Measurements from ENCODE around the gene PAX7. TPM values are rescaled to one million over a fixed set of nuclear protein-coding genes. Genes with fewer than 3 reads are reported as not detected.

PAX7 gene
- total RNA-seq, 2 donors from 2014 or later: not detected

DNA sequence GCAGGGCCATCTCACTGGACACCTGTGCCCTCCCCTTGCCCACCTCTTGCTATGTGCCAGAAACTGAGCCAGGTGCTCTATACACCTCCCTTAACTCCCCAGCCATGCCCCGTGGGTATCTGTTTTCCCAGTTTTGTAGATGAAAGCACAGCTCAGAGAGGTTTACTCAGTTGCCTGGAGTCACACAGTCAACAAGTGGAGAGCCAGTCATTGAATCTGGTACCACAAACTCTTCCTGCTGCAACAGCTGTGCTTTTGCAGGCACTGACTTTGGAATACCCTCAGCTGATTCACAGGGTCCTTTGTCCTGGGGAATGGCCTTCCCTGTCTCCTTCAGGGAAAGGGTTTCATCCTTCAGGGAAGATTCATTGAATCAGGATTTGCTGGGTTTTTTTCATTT is 22.1 kb downstream of the PAX7 start:
- ATAC-seq (no peak), DNase-seq (no peak)
- intact Hi-C loops (cut with DNase I, micrococcal nuclease): no loop called here

DNA sequence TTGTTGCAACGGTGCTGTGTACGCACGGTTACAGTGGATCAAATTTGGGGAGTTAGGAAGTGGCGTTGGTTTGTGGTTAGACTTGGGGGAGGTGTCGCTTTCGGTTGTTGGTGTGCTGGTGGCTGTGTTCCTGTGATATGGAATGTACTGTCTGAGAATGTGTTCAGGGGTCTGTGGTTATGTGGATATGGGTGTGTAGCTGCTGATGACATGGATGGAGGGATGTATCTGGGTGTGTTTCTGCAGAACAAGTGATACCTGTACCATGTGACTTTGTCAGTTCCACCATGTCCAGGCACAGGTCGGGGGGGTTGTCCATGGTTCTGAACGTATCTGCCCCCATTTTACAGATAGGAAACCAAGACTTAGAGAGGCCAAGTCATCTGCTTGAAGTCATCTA is 22.7 kb downstream of the PAX7 start:
- intact Hi-C loops (cut with DNase I, micrococcal nuclease): no loop called here

DNA sequence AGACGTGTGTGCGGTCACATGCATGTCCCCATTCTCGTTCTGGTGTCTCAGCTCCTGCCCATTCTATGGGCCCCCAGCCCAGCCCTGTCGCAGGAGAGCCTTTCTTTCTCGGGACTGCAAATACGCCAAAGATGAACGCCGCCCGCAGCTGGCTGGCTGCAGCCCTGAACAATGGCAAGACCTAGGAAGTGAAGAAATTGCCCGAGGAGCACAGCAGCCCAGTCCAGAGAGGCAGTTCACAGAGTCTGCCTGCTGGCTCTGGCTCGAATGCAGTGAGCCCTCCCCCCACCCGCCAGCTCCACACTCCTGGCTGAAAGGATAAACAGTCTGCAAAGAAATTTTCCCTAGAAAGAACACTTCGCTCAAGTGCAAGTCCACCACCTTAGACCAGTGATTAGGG is 23.3 kb downstream of the PAX7 start:
- intact Hi-C loops (cut with DNase I, micrococcal nuclease): no loop called here
- ATAC-seq (no peak), DNase-seq (no peak)

More for the DNA sequence above, 22.7 kb downstream of the PAX7 start:
- DNase-seq (no peak), ATAC-seq (no peak)

DNA sequence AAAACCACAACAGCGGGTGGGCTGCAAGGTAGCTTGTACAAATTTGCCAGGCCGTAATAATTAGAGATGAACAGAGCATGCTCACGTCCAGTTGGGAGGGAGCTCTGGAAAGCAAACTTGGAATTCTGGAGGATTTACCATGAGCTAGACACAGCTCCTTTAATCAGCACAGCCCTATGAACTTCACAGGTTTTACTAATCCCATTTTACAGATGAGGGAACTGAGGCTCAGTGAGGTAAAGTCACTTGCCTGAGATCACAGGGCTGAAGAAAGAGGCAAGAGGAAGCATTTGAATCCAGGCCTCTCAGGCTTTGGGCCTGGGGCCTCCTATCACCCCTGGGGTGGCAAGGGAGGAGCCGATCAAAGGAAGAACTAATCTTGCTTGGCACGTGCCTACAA is 24.0 kb downstream of the PAX7 start:
- ATAC-seq: no peak
- intact Hi-C loops (cut with DNase I, micrococcal nuclease): no loop called here
- DNase-seq: no peak

DNA sequence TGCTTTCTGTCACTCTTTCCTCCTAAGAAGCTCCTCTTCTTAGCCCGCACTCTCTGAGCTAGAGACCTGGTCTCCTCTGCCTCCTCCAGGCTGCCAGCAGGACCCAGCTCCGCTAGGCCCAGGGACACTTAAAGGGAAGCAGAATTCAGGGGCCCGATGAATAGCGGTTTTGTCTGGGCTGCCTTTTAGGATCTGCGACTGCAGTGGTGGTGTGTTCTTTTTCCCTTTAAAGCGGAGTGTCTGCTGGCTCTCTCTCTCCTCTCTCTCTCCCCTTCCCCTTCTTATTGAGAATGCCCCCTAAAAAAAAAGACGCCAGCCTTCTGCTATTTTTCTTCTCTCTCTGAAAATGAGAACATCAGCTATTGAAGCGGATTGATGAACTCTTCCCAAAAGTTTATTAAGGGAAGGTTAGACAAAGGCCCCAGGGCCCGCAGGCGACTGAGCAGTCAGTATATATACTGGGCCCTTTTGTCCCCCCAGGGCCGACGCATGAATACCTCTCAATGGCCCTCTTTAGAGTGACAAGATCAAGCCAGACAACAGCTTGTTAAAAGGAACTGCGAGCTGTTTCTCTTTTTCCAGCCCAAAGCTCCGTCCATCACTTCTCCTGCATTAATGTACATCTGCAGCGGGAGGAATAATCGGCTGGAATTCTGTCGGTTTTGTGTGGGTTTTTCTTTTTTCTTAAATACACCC is 27.0 kb downstream of the PAX7 start:
- ATAC-seq: no peak
- DNase-seq: no peak
- intact Hi-C loops (cut with DNase I, micrococcal nuclease): no loop called here

DNA sequence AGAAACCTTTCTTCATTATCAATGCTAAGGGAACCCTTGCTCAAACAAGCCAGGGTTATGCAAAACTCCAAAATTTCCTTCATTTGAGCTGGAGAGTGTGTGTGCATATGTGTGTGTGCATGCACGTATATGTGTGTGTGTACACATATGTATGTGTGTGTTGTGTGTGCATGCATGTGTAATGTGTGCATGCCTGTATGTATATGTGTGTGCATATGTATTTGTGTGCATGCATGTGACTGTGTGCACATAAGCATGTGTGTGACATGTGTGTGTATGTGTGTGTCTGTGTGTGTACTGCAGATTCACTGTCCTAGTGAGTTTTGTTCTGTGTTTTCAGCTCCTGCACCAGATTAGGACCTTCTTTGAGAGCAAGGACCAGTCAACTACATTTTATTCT is 28.2 kb downstream of the PAX7 start:
- ATAC-seq (no peak), DNase-seq (no peak)
- intact Hi-C loops (cut with DNase I, micrococcal nuclease): no loop called here

GRCh38 chr1:18661404-18662285 is 31.0 kb downstream of the PAX7 start:
- intact Hi-C loops (cut with DNase I, micrococcal nuclease): no loop called here
- ATAC-seq (peak; percentile 37), DNase-seq (no peak)

DNA sequence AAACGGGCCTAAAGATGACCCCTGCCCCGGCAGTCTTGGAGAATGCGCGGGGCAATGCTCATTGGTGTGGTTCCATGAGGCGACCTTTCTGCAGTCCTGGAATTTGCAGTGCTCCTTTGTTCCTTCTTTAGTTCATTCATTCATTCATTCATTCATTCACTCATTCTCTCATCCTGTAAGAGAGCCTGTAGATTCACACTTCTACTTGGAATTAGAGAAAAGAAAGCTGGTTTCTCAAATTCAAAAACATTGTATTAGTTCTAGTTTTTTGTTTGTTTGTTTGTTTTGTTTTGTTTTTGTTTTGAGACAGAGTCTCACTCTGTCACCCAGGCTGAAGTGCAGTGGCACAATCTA is 31.6 kb downstream of the PAX7 start:
- DNase-seq (no peak), ATAC-seq (no peak)
- intact Hi-C loops (cut with DNase I, micrococcal nuclease): no loop called here

GRCh38 chr1:18666317-18666920 is 35.8 kb downstream of the PAX7 start:
- intact Hi-C loops (cut with DNase I, micrococcal nuclease): no loop called here
- ATAC-seq (peak; percentile 66), DNase-seq (peak; percentile 32 to 64)

- DNase-seq: no peak
- intact Hi-C loops (cut with DNase I, micrococcal nuclease): no loop called here
Observed at GRCh38 chr1:18667333-18667732, 36.7 kb downstream of the PAX7 start.

GRCh38 chr1:18668046-18668445 is 37.4 kb downstream of the PAX7 start:
- DNase-seq (peak; percentile 18 to 42), ATAC-seq (peak; percentile 66)
- intact Hi-C loops (cut with DNase I, micrococcal nuclease): no loop called here

More at GRCh38 chr1:18667333-18667732, 36.7 kb downstream of the PAX7 start:
- no peak for ATAC-seq

DNA sequence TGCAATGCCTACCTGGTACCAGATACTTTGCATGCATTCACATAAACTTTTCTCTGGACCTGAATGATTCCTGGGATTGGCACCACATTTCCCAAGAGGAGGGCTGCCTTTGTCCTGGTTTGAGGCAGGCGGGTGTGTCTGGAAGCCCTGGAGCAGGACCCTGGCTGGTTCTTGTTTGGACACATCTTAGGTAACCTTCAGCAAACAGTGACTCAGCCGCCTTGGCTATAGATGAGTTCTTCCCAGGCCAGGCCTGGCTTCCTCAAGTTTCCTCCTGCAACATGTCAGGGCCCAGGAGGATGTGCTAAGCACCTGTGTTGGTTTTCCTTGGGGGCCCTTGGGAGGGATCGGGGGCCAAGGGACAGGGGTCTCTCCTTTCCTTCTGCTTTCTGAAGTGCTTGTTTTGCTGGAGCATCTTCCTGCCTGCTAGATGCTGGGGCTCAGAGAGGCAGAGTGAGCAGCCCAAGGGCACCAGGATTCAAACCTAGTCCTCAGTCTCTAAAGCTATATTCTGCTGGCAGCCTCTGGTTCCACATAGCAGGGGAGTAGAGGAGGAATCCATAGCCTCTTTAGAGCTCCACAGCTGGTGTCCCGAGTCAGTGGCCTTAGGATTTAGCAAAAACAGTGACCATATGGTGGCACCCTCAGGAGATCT is 38.2 kb downstream of the PAX7 start:
- DNase-seq (peak; percentile 27 to 72), ATAC-seq (peak; percentile 84)
- intact Hi-C loops (cut with DNase I, micrococcal nuclease): no loop called here

- peak; percentile 42 for ATAC-seq
- DNase-seq: no peak
- intact Hi-C loops (cut with DNase I, micrococcal nuclease): no loop called here
Observed at GRCh38 chr1:18670121-18670867, 39.6 kb downstream of the PAX7 start.

DNA sequence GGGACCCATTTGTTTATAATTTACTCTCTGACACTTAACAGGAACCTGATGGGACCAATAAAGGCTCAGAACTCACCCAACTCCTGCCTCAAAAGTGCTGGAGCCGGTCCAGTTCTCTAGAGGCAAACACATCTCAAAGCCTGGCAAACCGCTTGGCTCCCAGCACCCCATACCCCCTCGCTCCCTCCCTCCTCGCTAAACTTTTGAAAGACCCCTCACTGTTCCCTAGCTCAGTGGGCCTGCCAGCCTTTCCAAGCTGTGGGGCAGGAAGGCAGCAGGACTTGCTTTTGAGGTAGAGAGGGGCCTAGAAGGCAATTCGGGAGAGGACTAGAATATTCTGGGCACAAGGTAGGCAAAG is 40.2 kb downstream of the PAX7 start:
- DNase-seq (no peak), ATAC-seq (no peak)
- intact Hi-C loops (cut with DNase I, micrococcal nuclease): no loop called here

GRCh38 chr1:18673976-18674375 is 43.3 kb downstream of the PAX7 start:
- no peak for ATAC-seq
- DNase-seq: no peak
- intact Hi-C loops (cut with DNase I, micrococcal nuclease): no loop called here

GRCh38 chr1:18676332-18676781 is 45.7 kb downstream of the PAX7 start:
- no peak for DNase-seq
- no peak for ATAC-seq
- intact Hi-C loops (cut with DNase I, micrococcal nuclease): no loop called here

- intact Hi-C loops (cut with DNase I, micrococcal nuclease): no loop called here
Observed at GRCh38 chr1:18681423-18681835, 50.8 kb downstream of the PAX7 start.

DNA sequence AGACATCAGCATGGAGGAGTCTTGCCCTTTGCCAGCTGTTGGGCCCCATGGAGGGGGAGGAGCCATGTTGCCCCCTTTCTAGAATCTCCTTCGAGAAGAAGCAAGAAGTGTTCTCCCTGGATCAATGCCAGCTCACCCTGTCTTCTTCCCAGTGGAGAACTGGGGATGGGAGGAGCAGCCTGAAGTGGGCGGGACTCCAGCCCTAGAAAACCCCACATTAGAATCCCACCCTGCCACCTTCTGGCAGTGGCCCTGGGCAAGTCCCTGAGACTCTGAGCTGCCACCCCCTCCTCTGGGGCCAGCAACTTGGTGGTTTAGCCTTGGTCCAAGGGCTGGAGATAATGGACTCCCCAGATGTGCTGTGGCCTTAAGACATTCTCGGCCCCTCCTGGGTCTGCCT is 51.7 kb downstream of the PAX7 start:
- intact Hi-C loops (cut with DNase I, micrococcal nuclease): no loop called here
- ATAC-seq: no peak
- DNase-seq: no peak

More at GRCh38 chr1:18681423-18681835, 50.8 kb downstream of the PAX7 start:
- ATAC-seq: peak; percentile 88
- no peak for DNase-seq

DNA sequence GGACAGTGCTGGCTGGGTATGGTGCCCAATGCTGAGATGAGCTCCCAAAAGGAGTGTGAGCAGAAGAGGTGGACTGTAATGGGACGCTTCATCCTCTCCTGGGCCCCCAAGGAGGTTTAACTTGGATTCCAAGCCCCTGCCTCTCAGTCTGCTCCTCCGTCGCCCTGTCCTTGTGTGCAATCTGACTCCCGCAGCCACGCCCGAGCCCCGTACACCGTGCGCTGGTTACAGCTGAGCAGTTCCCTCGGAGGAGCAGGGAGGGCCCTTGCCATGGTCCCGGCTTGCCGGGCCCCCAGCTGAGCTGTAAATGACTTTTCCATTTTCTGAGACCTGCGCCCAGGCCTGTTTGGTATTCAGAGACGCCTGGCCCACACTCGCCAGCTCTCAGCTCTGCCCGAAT is 53.7 kb downstream of the PAX7 start:
- DNase-seq: no peak
- intact Hi-C loops (cut with DNase I, micrococcal nuclease): no loop called here
- no peak for ATAC-seq

Data from left colon (tissue), 2 donors.